K562 (cell line): ENCODE results near the gene SRGAP3. TPM values are rescaled to one million over a fixed set of nuclear protein-coding genes. Genes with fewer than 3 reads are reported as not detected.

Experiments used
- ATAC-seq: fragments of 200-7000 bp; cut with Tn5 transposase; 3 replicates; pipeline ENCODE4 v1.9.1; 2020; ENCODE audit warnings: moderate library complexity
- BruUV-seq: library from RNA; stranded (reverse); fragments of 400-500 nt; replicated peaks from 2 replicates; lab custom pipeline; 2021; lab: Mats Ljungman, UMichigan
- CTCF ChIA-PET: fragments of 300-600 bp; formaldehyde crosslinking; extraction: SDS; loops from one replicate; lab custom pipeline; 2021; ENCODE audit warnings: low intra/inter-chr PET ratio; lab: Yijun Ruan, JAX
- POLR2A ChIA-PET: fragments of 300-600, 350-650 bp; sonication (Branson Sonifier 250); formaldehyde crosslinking; extraction: SDS; loops from one replicate; lab custom pipeline; 2021; ENCODE audit warnings: antibody characterized with exemption, inconsistent platforms; lab: Yijun Ruan, JAX
- DNase-seq, 4 experiments: peaks; one replicate each; pipeline versions ENCODE4 v3.0.0 to v3.0.0-alpha.2; 2011 to 2018; ENCODE audit warnings: low spot score in 3 of 4, mixed read lengths in 3 of 4; ENCODE audit errors: extremely low read depth in 1 of 4
- FAIRE-seq: peaks from 2 replicates; lab custom pipeline; 2011; peaks lifted over from hg19 to GRCh38; lab: Jason Lieb, UNC
- H2AFZ ChIP-seq: 2 replicates; pipeline ENCODE4 v1.6.0; 2011; ENCODE audit warnings: low read depth, low read length, control low read depth, inconsistent platforms
- H3K27ac ChIP-seq: fragments of 200-600 bp; 3 replicates; pipeline ENCODE4 v1.8.0; 2011; ENCODE audit warnings: low read depth, mild to moderate bottlenecking, control low read depth, inconsistent platforms, low read length, moderate library complexity, mixed read lengths; ENCODE audit errors: extremely low read depth
- H3K27me3 ChIP-seq, 2 experiments: fragments of 300-600 bp in 1 of 2; 2 replicates in 1 of 2; 3 replicates in 1 of 2; pipeline versions ENCODE4 v1.6.0 to v1.8.0; 2011; ENCODE audit warnings: inconsistent platforms in 2 of 2, low read length in 2 of 2, mild to moderate bottlenecking in 1 of 2, mixed read lengths in 1 of 2, moderate library complexity in 1 of 2; ENCODE audit not compliant: control insufficient read depth in 2 of 2, insufficient read depth in 2 of 2
- H3K36me3 ChIP-seq: fragments of 300-600 bp; 3 replicates; pipeline ENCODE4 v1.8.0; 2011; ENCODE audit warnings: mild to moderate bottlenecking, low read length, inconsistent platforms; ENCODE audit not compliant: control insufficient read depth, insufficient read depth
- H3K4me1 ChIP-seq, 2 experiments: fragments of 200-600 bp in 1 of 2; replicated peaks in 1 of 2; 2 replicates in 1 of 2; 3 replicates in 1 of 2; pipeline versions ENCODE4 v1.5.1 to v1.8.0; 2011; ENCODE audit warnings: inconsistent platforms in 2 of 2, low read length in 2 of 2, mild to moderate bottlenecking in 1 of 2, mixed read lengths in 1 of 2, moderate library complexity in 1 of 2; ENCODE audit not compliant: control insufficient read depth in 2 of 2, insufficient read depth in 2 of 2
- H3K4me2 ChIP-seq: 2 replicates; pipeline ENCODE4 v1.6.1; 2011; ENCODE audit warnings: low read length, control low read depth, inconsistent platforms, mixed read lengths; ENCODE audit not compliant: insufficient read depth
- H3K4me3 ChIP-seq: fragments of 200-600 bp; sonication (generic), shearing (Covaris generic); 2 replicates; pipeline ENCODE4 v1.5.1; 2016; ENCODE audit warnings: control low read depth, inconsistent platforms
- H3K79me2 ChIP-seq: fragments of 200-600 bp; 3 replicates; pipeline ENCODE4 v1.8.0; 2011; ENCODE audit warnings: low read length, inconsistent platforms; ENCODE audit not compliant: control insufficient read depth, insufficient read depth
- H3K9ac ChIP-seq, 2 experiments: 2 replicates each; pipeline versions ENCODE4 v1.6.0 to v1.6.1; 2011; ENCODE audit warnings: low read depth in 2 of 2, low read length in 2 of 2, control low read depth in 1 of 2, inconsistent platforms in 1 of 2, mild to moderate bottlenecking in 1 of 2, mixed read lengths in 1 of 2; ENCODE audit not compliant: insufficient read depth in 1 of 2
- H3K9me1 ChIP-seq: one replicate; pipeline ENCODE4 v1.6.0; 2011; ENCODE audit warnings: inconsistent platforms, mild to moderate bottlenecking, low read length, moderate library complexity; ENCODE audit not compliant: control insufficient read depth, insufficient read depth
- H3K9me3 ChIP-seq: replicated peaks from 2 replicates; pipeline ENCODE4 v1.5.1; 2011; ENCODE audit warnings: low read depth, low read length, inconsistent platforms; ENCODE audit not compliant: control insufficient read depth, insufficient read depth
- H4K20me1 ChIP-seq: replicated peaks from 2 replicates; pipeline ENCODE4 v1.6.1; 2011; ENCODE audit warnings: low read length, inconsistent platforms, mixed read lengths; ENCODE audit not compliant: control insufficient read depth, insufficient read depth
- CBFA2T3 ChIP-seq: fragments of 450-650 bp; IDR thresholded peaks from 2 replicates; pipeline ENCODE4 v1.6.1; 2017
- HNRNPUL1 ChIP-seq: fragments of 200-400 bp; formaldehyde crosslinking; IDR thresholded peaks from 2 replicates; pipeline ENCODE4 v1.6.1; 2017; ENCODE audit warnings: low read length
- KLF16 ChIP-seq: IDR thresholded peaks from 2 replicates; pipeline ENCODE4 v1.6.1; 2016; ENCODE audit warnings: antibody characterized with exemption
- MAZ ChIP-seq, 2 experiments: fragments of 450-650 bp in 1 of 2; sonication (generic) in 1 of 2; formaldehyde crosslinking; IDR thresholded peaks in 1 of 2; conservative IDR thresholded peaks in 1 of 2; 2 replicates each; pipeline versions ENCODE4 v1.4.0 to v1.5.0; 2020; ENCODE audit warnings: mild to moderate bottlenecking in 1 of 2, missing genetic modification reagents in 1 of 2
- PCBP1 ChIP-seq: fragments of 200-400 bp; formaldehyde crosslinking; IDR thresholded peaks from 2 replicates; pipeline ENCODE4 v1.6.1; 2018; ENCODE audit warnings: mild to moderate bottlenecking, low read depth, low read length; ENCODE audit not compliant: poor library complexity, severe bottlenecking
- POLR2AphosphoS2 ChIP-seq: IDR thresholded peaks from 2 replicates; pipeline ENCODE4 v1.6.1; 2012; ENCODE audit warnings: low read length, improper control_type of control experiment
- SREBF2 ChIP-seq: sonication (generic); formaldehyde crosslinking; IDR thresholded peaks from 2 replicates; pipeline ENCODE4 v1.4.0; 2020; ENCODE audit warnings: mild to moderate bottlenecking, missing genetic modification reagents
- ZBTB17 ChIP-seq: fragments of 450-650 bp; formaldehyde crosslinking; IDR thresholded peaks from 2 replicates; pipeline ENCODE4 v1.4.0; 2020; ENCODE audit warnings: mild to moderate bottlenecking
- ZBTB26 ChIP-seq: fragments of 450-650 bp; formaldehyde crosslinking; IDR thresholded peaks from 2 replicates; pipeline ENCODE4 v1.4.0; 2022; ENCODE audit warnings: missing genetic modification characterization
- ZBTB5 ChIP-seq: fragments of 450-650 bp; IDR thresholded peaks from 2 replicates; pipeline ENCODE4 v1.6.1; 2017; ENCODE audit warnings: antibody characterized with exemption
- ZKSCAN3 ChIP-seq: fragments of 250-450 bp; sonication (Bioruptor Pico); IDR thresholded peaks from 2 replicates; pipeline ENCODE4 v1.4.0; 2020
- ZNF444 ChIP-seq: fragments of 250-450 bp; sonication (Bioruptor Pico); IDR thresholded peaks from 2 replicates; pipeline ENCODE4 v1.4.0; 2020; ENCODE audit warnings: mild to moderate bottlenecking, moderate library complexity
- ZNF589 ChIP-seq: fragments of 200-800 bp; sonication (Bioruptor generic); IDR thresholded peaks from 2 replicates; pipeline ENCODE4 v1.6.1; 2016; ENCODE audit warnings: low read depth, missing genetic modification characterization, missing compliant biosample characterization
- ZNF766 ChIP-seq: fragments of 200-800 bp; sonication (Bioruptor generic); conservative IDR thresholded peaks from 2 replicates; pipeline ENCODE4 v1.6.1; 2016; ENCODE audit warnings: missing genetic modification characterization, missing compliant biosample characterization
- ZNF77 ChIP-seq: fragments of 250-450 bp; sonication (Bioruptor Pico); IDR thresholded peaks from 2 replicates; pipeline ENCODE4 v1.5.0; 2020
- whole genome bisulfite sequencing: fragments of 100-300 bp; shearing (Covaris generic); methylation state at CpG from one replicate; pipeline ENCODE4 v1.1.6; 2016; ENCODE audit warnings: low coverage, mixed read lengths; ENCODE audit not compliant: insufficient coverage; ENCODE audit errors: missing lambda C conversion rate; 5-methylcytosine and 5-hydroxymethylcytosine counted together
- in situ Hi-C: fragments of 300-500 bp; cut with MboI; formaldehyde crosslinking; loops from 4 replicates; pipeline ENCODE4 v1.15.0; 2018; ENCODE audit warnings: inconsistent platforms, mixed read lengths
- intact Hi-C: fragments of 100-400 bp; cut with micrococcal nuclease; formaldehyde crosslinking; loops from 2 replicates; pipeline ENCODE4 v1.14.2; 2022
- polyA plus RNA-seq, 8 experiments: library from polyadenylated mRNA; depleted of rRNA in 4 of 8; stranded (reverse) in 5 of 8; unstranded in 3 of 8; fragments of >200 nt; fragmentation: Nextera tagmentation in 2 of 8; fragmentation: Illumina TruSeq in 1 of 8; extraction: Ambion mirVana in 2 of 8; extraction: Trizol in 1 of 8; gene quantifications; 2 replicates each; pipeline versions ENCODE4 v1.2.1 to v1.2.3, GENCODE V29; 2011 to 2014; ENCODE audit warnings: inconsistent platforms in 1 of 8, missing spikeins in 1 of 8
- total RNA-seq, 7 experiments: library from RNA; depleted of rRNA in 6 of 7; stranded (reverse); fragments of >200 nt in 6 of 7; fragmentation: Illumina TruSeq in 2 of 7; extraction: Trizol in 2 of 7; gene quantifications; 2 replicates each; pipeline versions ENCODE4 v1.2.1 to v1.2.3, GENCODE V29; 2011 to 2021; ENCODE audit warnings: low replicate concordance in 1 of 7
- TF ChIP-seq, protein P1 (sequence below): sonication (generic); formaldehyde crosslinking; IDR thresholded peaks from 2 replicates; pipeline ENCODE4 v1.5.0; 2020; ENCODE audit warnings: missing genetic modification reagents

SRGAP3 gene
- total and polyA plus RNA-seq, 9 of the 15 experiments (the other 6 are each of a cell fraction or from before 2014, with no cell fraction given), result 0.11 to 0.85 (median 0.35) TPM; not detected in 2

DNA sequence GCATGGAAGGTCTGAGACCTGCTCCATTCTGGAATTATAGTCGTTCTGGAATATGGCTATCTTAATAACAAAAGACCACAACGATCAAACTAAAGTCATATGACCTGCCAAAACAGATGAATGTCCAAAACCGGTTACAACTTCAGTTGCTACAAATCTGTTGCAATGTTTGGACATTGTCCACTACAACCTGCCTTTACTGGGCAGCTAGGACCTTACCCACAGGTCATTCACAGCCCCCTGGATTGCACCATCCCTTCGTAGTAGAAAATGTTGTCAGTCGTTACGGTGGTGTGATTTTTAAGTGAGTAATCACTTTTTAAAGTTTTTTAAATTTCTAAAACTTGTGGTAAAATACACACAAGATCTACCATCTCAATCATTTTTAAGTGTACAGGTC, 22.5 kb upstream of the SRGAP3 start:
- ChIA-PET POLR2A (no interaction called here), CTCF (no interaction called here)
- Histone ChIP-seq H3K36me3 (no peaks in the 10 kb centered on the region), H3K79me2 (no peaks in the 10 kb centered on the region), H3K27me3 (peaks cover 6 to 11% of the 10 kb centered on the region in 2 experiments; a peak in 3 of 5 replicates), H3K4me3 (no peak overlapping the region), H3K4me2 (no peak overlapping the region), H2AFZ (no peak overlapping the region), H3K9me3 (no peaks in the 10 kb centered on the region), H3K9ac (no peak overlapping the region), H3K9me1 (no peaks in the 10 kb centered on the region), H3K4me1 (no peaks in the 10 kb centered on the region), H3K27ac (no peak overlapping the region), H4K20me1 (no peaks in the 10 kb centered on the region)
- TF ChIP-seq ZNF589 (no peak), SREBF2 (CRISPR knock-in tag) (no peak), ZNF77 (CRISPR knock-in tag) (no peak), ZNF444 (CRISPR knock-in tag) (no peak), HNRNPUL1 (no peak), POLR2AphosphoS2 (no peak), KLF16 (no peak), ZKSCAN3 (no peak), ZNF766 (no peak), ZBTB17 (no peak), MAZ (CRISPR knock-in tag; conservative IDR thresholded peaks at IDR 0.05 in 1 of 2, IDR thresholded peaks at IDR 0.05 in 1 of 2) (no peak), ZBTB26 (no peak), CBFA2T3 (no peak), ZBTB5 (no peak), PCBP1 (no peak)
- TF ChIP-seq, protein P1, sequence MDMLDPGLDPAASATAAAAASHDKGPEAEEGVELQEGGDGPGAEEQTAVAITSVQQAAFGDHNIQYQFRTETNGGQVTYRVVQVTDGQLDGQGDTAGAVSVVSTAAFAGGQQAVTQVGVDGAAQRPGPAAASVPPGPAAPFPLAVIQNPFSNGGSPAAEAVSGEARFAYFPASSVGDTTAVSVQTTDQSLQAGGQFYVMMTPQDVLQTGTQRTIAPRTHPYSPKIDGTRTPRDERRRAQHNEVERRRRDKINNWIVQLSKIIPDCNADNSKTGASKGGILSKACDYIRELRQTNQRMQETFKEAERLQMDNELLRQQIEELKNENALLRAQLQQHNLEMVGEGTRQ (CRISPR knock-in tag), result no peak
- BruUV-seq, result no TSS peak
- ATAC-seq, result no peak
- WGBS, result under 1% methylated on average over 6 of the region's 6 CpGs
- FAIRE-seq, result no peak
- intact Hi-C loops (no loop called here), in situ Hi-C loops (no loop called here)
- no peak for DNase-seq
